Upper lobe of left lung (tissue), 6 donors: ENCODE data around the gene ROBO3. TPM values are rescaled to one million over a fixed set of nuclear protein-coding genes. Genes with fewer than 3 reads are reported as not detected.

ENCODE experiments used
- ATAC-seq, 2 donors: fragments of 200-7000 bp; cut with Tn5 transposase; one replicate each; pipeline ENCODE4 v1.9.1; 2022; ENCODE audit warnings: mild to moderate bottlenecking in 2 of 2, moderate library complexity in 2 of 2; ENCODE audit not compliant: low FRiP score in 2 of 2
- DNase-seq, 2 donors: peaks; one replicate each; pipeline ENCODE4 v3.0.0-alpha.2; 2019 to 2020
- H3K27ac ChIP-seq, 4 donors: fragments of 200-600 bp; sonication (generic); one replicate each; pipeline ENCODE4 v1.5.1; 2016 to 2019
- H3K27me3 ChIP-seq, 4 donors: fragments of 200-600 bp; sonication (generic); one replicate each; pipeline ENCODE4 v1.5.1; 2017 to 2019
- H3K36me3 ChIP-seq, 4 donors: fragments of 200-600 bp; sonication (generic); one replicate each; pipeline ENCODE4 v1.5.1; 2016 to 2019
- H3K4me1 ChIP-seq, 4 donors: fragments of 200-600 bp; sonication (generic); one replicate each; pipeline ENCODE4 v1.5.1; 2018 to 2019
- H3K4me3 ChIP-seq, 4 donors: fragments of 200-600 bp; sonication (generic); one replicate each; pipeline ENCODE4 v1.5.1; 2017 to 2019; ENCODE audit warnings: mild to moderate bottlenecking in 2 of 4, moderate library complexity in 1 of 4
- H3K9me3 ChIP-seq, 4 donors: fragments of 200-600 bp; sonication (generic); one replicate each; pipeline ENCODE4 v1.5.1; 2018 to 2019
- EP300 ChIP-seq, 4 donors: sonication (generic); formaldehyde crosslinking; IDR thresholded peaks; one replicate each; pipeline ENCODE4 v1.5.1; 2017; ENCODE audit warnings: antibody characterized with exemption in 4 of 4, control low read depth in 2 of 4
- POLR2A ChIP-seq, 4 donors: fragments of 450-650 bp; IDR thresholded peaks; one replicate each; pipeline ENCODE4 v1.5.1; 2016 to 2017; ENCODE audit warnings: antibody characterized with exemption in 4 of 4, mild to moderate bottlenecking in 2 of 4
- POLR2AphosphoS5 ChIP-seq, 2 donors: sonication (generic); formaldehyde crosslinking; IDR thresholded peaks; one replicate each; pipeline ENCODE4 v1.5.1; 2017; ENCODE audit warnings: antibody characterized with exemption in 2 of 2
- WGBS, 2 donors: methylation state at CpG; one replicate each; pipeline ENCODE4 v1.1.5; 2017 to 2018; 5-methylcytosine and 5-hydroxymethylcytosine counted together
- total RNA-seq, 6 donors: library from RNA; depleted of rRNA in 4 of 6; stranded (reverse); fragments of >200 nt in 4 of 6; gene quantifications; one replicate each; pipeline versions ENCODE4 v1.1.0 to v1.2.1, GENCODE V29; 2016 to 2021
- TF ChIP-seq, protein P1 (sequence below), 6 experiments: fragments of 450-650 bp in 4 of 6; fragments of 200-600 bp in 2 of 6; sonication (generic) in 2 of 6; IDR thresholded peaks; one replicate each; pipeline ENCODE4 v1.5.1; 2016 to 2019; ENCODE audit warnings: antibody characterized with exemption in 6 of 6
- donor health status: DM: no; HTN: no; CAD: no; lungs with moderate emphysema.
- donor health status: DM: no; HTN: yes; CAD: no; lungs with severe emphysema.

Gene ROBO3, protein sequence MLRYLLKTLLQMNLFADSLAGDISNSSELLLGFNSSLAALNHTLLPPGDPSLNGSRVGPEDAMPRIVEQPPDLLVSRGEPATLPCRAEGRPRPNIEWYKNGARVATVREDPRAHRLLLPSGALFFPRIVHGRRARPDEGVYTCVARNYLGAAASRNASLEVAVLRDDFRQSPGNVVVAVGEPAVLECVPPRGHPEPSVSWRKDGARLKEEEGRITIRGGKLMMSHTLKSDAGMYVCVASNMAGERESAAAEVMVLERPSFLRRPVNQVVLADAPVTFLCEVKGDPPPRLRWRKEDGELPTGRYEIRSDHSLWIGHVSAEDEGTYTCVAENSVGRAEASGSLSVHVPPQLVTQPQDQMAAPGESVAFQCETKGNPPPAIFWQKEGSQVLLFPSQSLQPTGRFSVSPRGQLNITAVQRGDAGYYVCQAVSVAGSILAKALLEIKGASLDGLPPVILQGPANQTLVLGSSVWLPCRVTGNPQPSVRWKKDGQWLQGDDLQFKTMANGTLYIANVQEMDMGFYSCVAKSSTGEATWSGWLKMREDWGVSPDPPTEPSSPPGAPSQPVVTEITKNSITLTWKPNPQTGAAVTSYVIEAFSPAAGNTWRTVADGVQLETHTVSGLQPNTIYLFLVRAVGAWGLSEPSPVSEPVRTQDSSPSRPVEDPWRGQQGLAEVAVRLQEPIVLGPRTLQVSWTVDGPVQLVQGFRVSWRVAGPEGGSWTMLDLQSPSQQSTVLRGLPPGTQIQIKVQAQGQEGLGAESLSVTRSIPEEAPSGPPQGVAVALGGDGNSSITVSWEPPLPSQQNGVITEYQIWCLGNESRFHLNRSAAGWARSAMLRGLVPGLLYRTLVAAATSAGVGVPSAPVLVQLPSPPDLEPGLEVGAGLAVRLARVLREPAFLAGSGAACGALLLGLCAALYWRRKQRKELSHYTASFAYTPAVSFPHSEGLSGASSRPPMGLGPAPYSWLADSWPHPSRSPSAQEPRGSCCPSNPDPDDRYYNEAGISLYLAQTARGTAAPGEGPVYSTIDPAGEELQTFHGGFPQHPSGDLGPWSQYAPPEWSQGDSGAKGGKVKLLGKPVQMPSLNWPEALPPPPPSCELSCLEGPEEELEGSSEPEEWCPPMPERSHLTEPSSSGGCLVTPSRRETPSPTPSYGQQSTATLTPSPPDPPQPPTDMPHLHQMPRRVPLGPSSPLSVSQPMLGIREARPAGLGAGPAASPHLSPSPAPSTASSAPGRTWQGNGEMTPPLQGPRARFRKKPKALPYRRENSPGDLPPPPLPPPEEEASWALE (N-terminal part only)
- total RNA-seq, result 10 to 100 TPM in 2 of 6 donors, 1 to 10 TPM in 4; 6.4 to 40.9 (median 7.5) TPM

DNA sequence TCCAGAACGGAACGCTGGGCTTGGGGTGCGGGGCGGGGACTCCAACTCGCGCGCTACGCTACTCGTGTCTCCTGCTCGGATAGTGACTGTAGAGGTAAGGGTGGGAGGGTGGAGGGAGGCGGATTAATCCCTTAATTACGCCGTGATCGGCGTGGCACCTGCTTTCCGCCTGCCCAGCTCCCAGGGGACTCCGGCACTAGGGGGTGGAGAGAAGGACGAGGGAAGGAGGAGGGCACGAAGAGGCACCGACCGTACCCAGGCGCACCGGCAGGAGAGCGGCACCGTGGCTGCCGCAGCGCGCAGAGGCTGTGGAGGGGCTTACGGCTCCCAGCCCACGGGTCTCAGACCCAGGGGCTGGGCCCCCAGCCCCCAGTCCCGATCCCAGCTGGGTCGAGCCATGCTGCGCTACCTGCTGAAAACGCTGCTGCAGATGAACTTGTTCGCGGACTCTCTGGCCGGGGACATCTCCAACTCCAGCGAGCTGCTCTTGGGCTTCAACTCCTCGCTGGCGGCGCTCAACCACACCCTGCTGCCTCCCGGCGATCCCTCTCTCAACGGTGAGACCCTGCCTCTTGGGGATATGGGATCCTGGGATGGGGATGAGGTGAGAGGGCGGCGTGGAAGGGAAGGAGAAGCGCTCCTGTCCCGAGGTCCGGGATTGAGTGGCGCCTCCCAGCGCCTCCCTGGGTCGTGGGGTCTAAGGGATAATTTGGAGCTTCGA lies at the start of gene ROBO3:
Gene ROBO3, plus strand, starts transcription at position 252 of the 721 bp plus-strand sequence. Its CDS starts 146 bp downstream, at position 398.
- Histone ChIP-seq H3K4me3 (peak within 1 kb of the TSS in 3 of 4 donors; percentile 9 to 36 (median 17)), H3K36me3 (no peaks in the 10 kb centered on the region), H3K27ac (no peak within 1 kb of the TSS), H3K4me1 (peaks cover 50 to 66% (median 56%) of the 10 kb centered on the region in 4 donors), H3K9me3 (no peaks in the 10 kb centered on the region), H3K27me3 (peaks cover 2 to 64% (median 42%) of the 10 kb centered on the region in 4 donors)
- 3 to 5% methylated on average over 26 to 46 of the region's 53 CpGs for WGBS, 2 donors
- TF ChIP-seq POLR2AphosphoS5 (IDR thresholded peaks at IDR 0.05) (no peak), POLR2A (IDR thresholded peaks at IDR 0.05) (no peak), EP300 (IDR thresholded peaks at IDR 0.05) (no peak)
- TF ChIP-seq, protein P1, sequence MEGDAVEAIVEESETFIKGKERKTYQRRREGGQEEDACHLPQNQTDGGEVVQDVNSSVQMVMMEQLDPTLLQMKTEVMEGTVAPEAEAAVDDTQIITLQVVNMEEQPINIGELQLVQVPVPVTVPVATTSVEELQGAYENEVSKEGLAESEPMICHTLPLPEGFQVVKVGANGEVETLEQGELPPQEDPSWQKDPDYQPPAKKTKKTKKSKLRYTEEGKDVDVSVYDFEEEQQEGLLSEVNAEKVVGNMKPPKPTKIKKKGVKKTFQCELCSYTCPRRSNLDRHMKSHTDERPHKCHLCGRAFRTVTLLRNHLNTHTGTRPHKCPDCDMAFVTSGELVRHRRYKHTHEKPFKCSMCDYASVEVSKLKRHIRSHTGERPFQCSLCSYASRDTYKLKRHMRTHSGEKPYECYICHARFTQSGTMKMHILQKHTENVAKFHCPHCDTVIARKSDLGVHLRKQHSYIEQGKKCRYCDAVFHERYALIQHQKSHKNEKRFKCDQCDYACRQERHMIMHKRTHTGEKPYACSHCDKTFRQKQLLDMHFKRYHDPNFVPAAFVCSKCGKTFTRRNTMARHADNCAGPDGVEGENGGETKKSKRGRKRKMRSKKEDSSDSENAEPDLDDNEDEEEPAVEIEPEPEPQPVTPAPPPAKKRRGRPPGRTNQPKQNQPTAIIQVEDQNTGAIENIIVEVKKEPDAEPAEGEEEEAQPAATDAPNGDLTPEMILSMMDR (IDR thresholded peaks at IDR 0.05), result no peak
- ATAC-seq (no peak), DNase-seq (no peak)

DNA sequence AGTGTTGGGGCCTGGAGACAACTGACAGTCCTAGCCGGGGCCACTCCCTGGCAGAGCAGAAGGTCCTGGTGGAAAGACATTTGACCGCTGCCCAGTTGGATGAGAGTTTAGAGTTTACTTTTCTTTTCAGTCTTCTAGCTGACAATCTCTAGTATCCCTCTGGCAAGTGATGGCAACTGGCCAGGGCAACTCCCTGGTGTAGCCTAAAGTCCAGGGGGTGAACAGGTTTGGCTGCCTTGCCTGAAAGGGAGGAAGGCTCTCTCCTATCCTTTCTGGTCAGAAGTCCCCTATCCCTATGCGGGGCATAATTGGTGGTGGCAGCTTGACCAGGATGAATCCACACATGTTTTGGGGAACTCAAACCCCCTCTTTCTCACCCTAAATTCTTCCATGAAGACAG lies 48.2 kb upstream of the ROBO3 start:
- no peak overlapping the region for H3K27ac ChIP-seq
- ATAC-seq (no peak), DNase-seq (no peak)
- WGBS, 2 donors, result 88 to 100% methylated on average over 3 of the region's 3 CpGs
- H3K4me1 ChIP-seq, result no peaks in the 10 kb centered on the region
- no peaks in the 10 kb centered on the region for H3K36me3 ChIP-seq
- no peak overlapping the region for H3K4me3 ChIP-seq
- no peak for TF ChIP-seq POLR2A (IDR thresholded peaks at IDR 0.05)
- no peak for TF ChIP-seq EP300 (IDR thresholded peaks at IDR 0.05)
- no peak for TF ChIP-seq POLR2AphosphoS5 (IDR thresholded peaks at IDR 0.05)
- TF ChIP-seq, protein P1 (IDR thresholded peaks at IDR 0.05), result no peak
- no peaks in the 10 kb centered on the region for H3K27me3 ChIP-seq
- H3K9me3 ChIP-seq, result no peaks in the 10 kb centered on the region

DNA sequence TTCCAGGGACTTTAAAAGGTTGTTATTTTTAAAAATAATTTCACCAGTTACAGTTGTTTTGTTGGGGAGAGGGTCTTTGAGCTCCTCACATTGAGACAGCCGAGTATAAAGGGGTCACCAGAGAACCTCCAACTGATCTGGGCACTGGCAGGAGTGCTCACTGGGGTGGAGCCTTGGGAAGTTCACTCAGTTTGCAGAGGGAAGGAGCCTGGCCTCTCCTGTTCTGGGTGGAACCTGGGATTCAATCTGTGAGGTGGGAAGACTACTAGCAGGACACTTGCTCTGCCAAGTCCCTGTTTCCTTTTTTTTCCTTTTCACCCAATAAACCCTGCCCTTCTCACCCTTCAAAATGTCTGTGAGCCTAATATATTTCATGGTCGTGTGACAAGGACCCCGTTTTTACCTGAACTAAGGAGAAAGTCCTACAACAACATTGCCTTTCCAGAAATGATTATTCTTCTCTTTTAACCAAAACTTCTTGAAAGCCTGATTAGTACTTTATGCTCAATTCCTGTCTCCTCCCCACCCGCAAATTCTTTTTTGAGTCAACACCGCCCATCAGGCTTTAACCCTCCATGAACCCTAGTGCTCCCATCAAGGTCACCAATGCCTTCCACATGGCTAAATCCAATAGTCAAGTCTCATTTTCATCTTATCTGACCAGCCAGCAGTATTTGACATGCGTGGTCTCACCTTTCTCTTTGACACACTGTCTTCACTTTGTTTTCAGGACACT lies 43.1 kb upstream of the ROBO3 start:
- 72 to 75% methylated on average over 6 of the region's 6 CpGs for WGBS, 2 donors
- ATAC-seq (no peak), DNase-seq (no peak)
- Histone ChIP-seq H3K9me3 (no peaks in the 10 kb centered on the region), H3K36me3 (no peaks in the 10 kb centered on the region), H3K27ac (no peak overlapping the region), H3K4me1 (peaks cover 0 to 4% (median 0%) of the 10 kb centered on the region in 4 donors), H3K4me3 (no peak overlapping the region), H3K27me3 (no peaks in the 10 kb centered on the region)
- TF ChIP-seq EP300 (IDR thresholded peaks at IDR 0.05) (no peak), POLR2AphosphoS5 (IDR thresholded peaks at IDR 0.05) (no peak), POLR2A (IDR thresholded peaks at IDR 0.05) (no peak)
- TF ChIP-seq, protein P1 (IDR thresholded peaks at IDR 0.05), result no peak
